ENCODE measurements around the gene PALLD. TPM values are rescaled to one million over a fixed set of nuclear protein-coding genes. Genes with fewer than 3 reads are reported as not detected.
A peak's percentile ranks its signal among the peaks of the same experiment; 100 is the strongest.

PALLD gene
- total and polyA plus RNA-seq, 2 experiments from 2014 or later, result 17.9 to 30.5 TPM

DNA sequence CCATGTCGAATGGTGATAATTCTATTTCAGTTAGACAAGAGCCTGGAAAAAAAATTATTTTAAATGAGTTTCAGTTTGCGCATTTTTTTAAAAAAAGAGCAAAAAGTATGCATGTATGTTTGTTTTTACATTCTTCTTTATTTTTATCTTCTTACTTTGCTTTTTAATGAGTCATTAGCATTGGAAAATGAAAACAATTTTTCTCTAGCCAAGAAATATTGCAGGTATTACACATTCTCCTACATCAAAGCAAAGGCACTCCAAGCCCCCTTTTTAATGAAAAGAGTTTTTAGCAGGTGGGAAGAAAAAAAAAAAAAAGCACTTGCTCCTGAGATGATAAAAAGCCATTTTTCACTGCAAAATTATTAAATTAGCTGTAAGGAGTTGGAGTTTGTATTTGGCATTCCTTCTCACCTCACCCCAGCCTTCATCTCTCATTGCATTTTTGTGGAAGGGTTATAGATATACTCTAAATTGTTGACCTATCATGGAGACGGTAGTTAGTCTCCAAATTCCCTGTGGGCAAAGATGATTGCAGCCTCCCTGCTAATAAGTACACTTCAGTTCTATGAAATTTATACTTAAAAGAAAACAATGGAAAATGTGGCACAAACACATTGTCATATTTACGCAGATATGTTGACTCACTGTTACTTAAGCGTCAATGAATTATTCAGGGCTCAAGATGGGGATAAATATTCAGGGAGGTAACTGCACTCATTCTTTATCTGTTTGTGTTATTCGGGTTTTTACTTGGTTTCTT, 43.8 kb downstream of the PALLD start:
- DNase-seq, result no peak
- H3K79me2 ChIP-seq (ENCODE audit: insufficient read depth), result no peaks in the 10 kb centered on the region
- H3K27ac ChIP-seq, result peak overlapping the region; percentile 69
- H3K4me2 ChIP-seq (ENCODE audit: unreplicated experiment), result peak overlapping the region; percentile 70
- H3F3A ChIP-seq (ENCODE audit: insufficient read depth), result peaks cover 25% of the 10 kb centered on the region; the same call in 1 of the 2 replicates
- H4K20me1 ChIP-seq (ENCODE audit: insufficient read depth), result no peaks in the 10 kb centered on the region
- in situ Hi-C loops (cut with MboI), result no loop called here
- TF ChIP-seq EZH2 (IDR thresholded peaks at IDR 0.05; ENCODE audit: insufficient read depth, poor library complexity, severe bottlenecking), result no peak
- TF ChIP-seq EZH2phosphoT487 (IDR thresholded peaks at IDR 0.05; ENCODE audit: insufficient read depth, low read depth), result no peak
- 89% methylated on average over 6 of the region's 6 CpGs for WGBS, 2 experiments (ENCODE audit: low coverage in 1 of 2, low lambda C conversion rate in 2 of 2, missing lambda C conversion rate in 2 of 2)
- peak overlapping the region; percentile 6; the same call in 1 of the 2 replicates for H2AFZ ChIP-seq
- peaks cover 35% of the 10 kb centered on the region for H3K4me1 ChIP-seq (ENCODE audit: insufficient read depth)
- no peaks in the 10 kb centered on the region for H3K9me2 ChIP-seq (ENCODE audit: insufficient read depth)
- peak overlapping the region; percentile 42 for H3K4me3 ChIP-seq
- no peaks in the 10 kb centered on the region for H3K27me3 ChIP-seq (replicated peaks; ENCODE audit: insufficient read depth)
- H3K9ac ChIP-seq, result peak overlapping the region; percentile 6; the same call in 1 of the 2 replicates
- H3K9me3 ChIP-seq (ENCODE audit: low read depth), result no peaks in the 10 kb centered on the region
- no peaks in the 10 kb centered on the region for H3K36me3 ChIP-seq (ENCODE audit: low read depth)

GRCh38 chr4:168541266-168541953, 44.6 kb downstream of the PALLD start:
- Histone ChIP-seq H4K20me1 (ENCODE audit: insufficient read depth) (no peaks in the 10 kb centered on the region), H3K27ac (no peak overlapping the region), H3K9ac (no peak overlapping the region), H3K4me1 (ENCODE audit: insufficient read depth) (peaks cover 35% of the 10 kb centered on the region), H3K9me3 (ENCODE audit: low read depth) (no peaks in the 10 kb centered on the region), H2AFZ (no peak overlapping the region), H3K4me3 (no peak overlapping the region), H3K36me3 (ENCODE audit: low read depth) (no peaks in the 10 kb centered on the region), H3K4me2 (ENCODE audit: unreplicated experiment) (no peak overlapping the region), H3F3A (ENCODE audit: insufficient read depth) (peaks cover 20% of the 10 kb centered on the region; the same call in 1 of the 2 replicates), H3K27me3 (replicated peaks; ENCODE audit: insufficient read depth) (no peaks in the 10 kb centered on the region), H3K79me2 (ENCODE audit: insufficient read depth) (no peaks in the 10 kb centered on the region), H3K9me2 (ENCODE audit: insufficient read depth) (no peaks in the 10 kb centered on the region)
- in situ Hi-C loops (cut with MboI), result no loop called here
- TF ChIP-seq EZH2 (IDR thresholded peaks at IDR 0.05; ENCODE audit: insufficient read depth, poor library complexity, severe bottlenecking), result no peak
- TF ChIP-seq EZH2phosphoT487 (IDR thresholded peaks at IDR 0.05; ENCODE audit: insufficient read depth, low read depth), result no peak
- peak; percentile 77 for DNase-seq
- 67 to 69% methylated on average over 7 of the region's 7 CpGs for WGBS, 2 experiments (ENCODE audit: low coverage in 1 of 2, low lambda C conversion rate in 2 of 2, missing lambda C conversion rate in 2 of 2)

- Histone ChIP-seq H3F3A (ENCODE audit: insufficient read depth) (peaks cover 34% of the 10 kb centered on the region), H3K27ac (peak overlapping the region; percentile 88; the same call in 1 of the 2 replicates), H4K20me1 (ENCODE audit: insufficient read depth) (no peaks in the 10 kb centered on the region), H3K4me3 (no peak overlapping the region), H2AFZ (no peak overlapping the region), H3K79me2 (ENCODE audit: insufficient read depth) (no peaks in the 10 kb centered on the region), H3K9ac (no peak overlapping the region), H3K27me3 (replicated peaks; ENCODE audit: insufficient read depth) (no peaks in the 10 kb centered on the region), H3K9me2 (ENCODE audit: insufficient read depth) (no peaks in the 10 kb centered on the region), H3K36me3 (ENCODE audit: low read depth) (no peaks in the 10 kb centered on the region), H3K4me1 (ENCODE audit: insufficient read depth) (peaks cover 36% of the 10 kb centered on the region), H3K4me2 (ENCODE audit: unreplicated experiment) (peak overlapping the region; percentile 85), H3K9me3 (ENCODE audit: low read depth) (no peaks in the 10 kb centered on the region)
- in situ Hi-C loops (cut with MboI), result no loop called here
- no peak for DNase-seq
- TF ChIP-seq EZH2phosphoT487 (IDR thresholded peaks at IDR 0.05; ENCODE audit: insufficient read depth, low read depth) (no peak), EZH2 (IDR thresholded peaks at IDR 0.05; ENCODE audit: insufficient read depth, poor library complexity, severe bottlenecking) (no peak)
- whole genome bisulfite sequencing, 2 experiments (ENCODE audit: low coverage in 1 of 2, low lambda C conversion rate in 2 of 2, missing lambda C conversion rate in 2 of 2), result 15 to 18% methylated on average over 4 of the region's 4 CpGs
These were observed 52.3 kb downstream of the PALLD start for GRCh38 chr4:168549143-168549542.

GRCh38 chr4:168550064-168550766, 53.4 kb downstream of the PALLD start:
- in situ Hi-C loops (cut with MboI), result no loop called here
- DNase-seq, result peak; percentile 63
- H3K9ac ChIP-seq, result peak overlapping the region; percentile 15
- no peaks in the 10 kb centered on the region for H3K79me2 ChIP-seq (ENCODE audit: insufficient read depth)
- peak overlapping the region; percentile 33; the same call in 1 of the 2 replicates for H3K4me3 ChIP-seq
- H3K4me2 ChIP-seq (ENCODE audit: unreplicated experiment), result peak overlapping the region; percentile 85
- H3K36me3 ChIP-seq (ENCODE audit: low read depth), result no peaks in the 10 kb centered on the region
- H3K4me1 ChIP-seq (ENCODE audit: insufficient read depth), result peaks cover 36% of the 10 kb centered on the region
- H3F3A ChIP-seq (ENCODE audit: insufficient read depth), result peaks cover 34% of the 10 kb centered on the region
- WGBS, 2 experiments (ENCODE audit: low coverage in 1 of 2, low lambda C conversion rate in 2 of 2, missing lambda C conversion rate in 2 of 2), result 50 to 53% methylated on average over 5 of the region's 5 CpGs
- H2AFZ ChIP-seq, result 0 out of 2 replicates have a peak overlapping the region, but pooled peaks have one; percentile 25
- no peaks in the 10 kb centered on the region for H3K27me3 ChIP-seq (replicated peaks; ENCODE audit: insufficient read depth)
- peak overlapping the region; percentile 88 for H3K27ac ChIP-seq
- H4K20me1 ChIP-seq (ENCODE audit: insufficient read depth), result no peaks in the 10 kb centered on the region
- H3K9me3 ChIP-seq (ENCODE audit: low read depth), result no peaks in the 10 kb centered on the region
- no peak for TF ChIP-seq EZH2 (IDR thresholded peaks at IDR 0.05; ENCODE audit: insufficient read depth, poor library complexity, severe bottlenecking)
- no peak for TF ChIP-seq EZH2phosphoT487 (IDR thresholded peaks at IDR 0.05; ENCODE audit: insufficient read depth, low read depth)
- H3K9me2 ChIP-seq (ENCODE audit: insufficient read depth), result no peaks in the 10 kb centered on the region

Data from GM23248 (cell line).